ENCODE data around the gene GRIK2. TPM values are rescaled to one million over a fixed set of nuclear protein-coding genes. Genes with fewer than 3 reads are reported as not detected.

GRIK2 gene
- total and polyA plus RNA-seq, 2 of the 4 experiments (the other 2 are of a cell fraction), result 8.2 to 15.2 TPM

DNA sequence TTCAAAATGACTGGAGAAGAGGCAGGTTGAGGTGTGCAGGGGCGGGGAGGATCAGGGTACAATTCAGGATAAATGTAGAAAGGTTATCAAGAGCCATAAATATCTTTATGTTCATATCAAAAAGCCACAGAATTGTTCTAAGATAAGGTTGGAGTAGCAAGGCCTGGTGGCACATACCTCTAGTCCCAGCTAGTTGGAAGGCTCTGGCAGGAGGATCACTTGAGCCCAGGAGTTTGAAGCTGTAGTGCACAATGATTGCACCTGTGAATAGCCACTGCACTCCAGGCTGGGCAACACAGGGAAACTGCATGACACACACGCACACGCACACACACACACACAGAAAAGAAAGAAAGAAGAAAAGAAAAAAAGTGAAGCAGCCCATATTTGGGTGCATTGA, 194.8 kb downstream of the GRIK2 start:
- Histone ChIP-seq H3K27me3 (ENCODE audit: control insufficient read depth, insufficient read depth, low read length) (no peaks in the 10 kb centered on the region), H2AK5ac (ENCODE audit: low read depth, low read length) (no peak overlapping the region), H3K23ac (ENCODE audit: low read depth, low read length) (no peak overlapping the region), H2BK5ac (ENCODE audit: low read depth, low read length, poor library complexity, severe bottlenecking) (no peak overlapping the region), H3K9me3 (ENCODE audit: control insufficient read depth, insufficient read depth, low read length) (no peaks in the 10 kb centered on the region), H3K79me1 (ENCODE audit: low read depth in 1 of 2, low read length in 2 of 2) (no peaks in the 10 kb centered on the region), H3K4ac (ENCODE audit: low read depth, low read length) (no peak overlapping the region), H3K9me1 (ENCODE audit: insufficient read depth, low read length) (no peaks in the 10 kb centered on the region), H3K4me1 (ENCODE audit: control insufficient read depth, insufficient read depth, low read length) (no peaks in the 10 kb centered on the region), H2BK20ac (ENCODE audit: low read depth, low read length) (no peak overlapping the region), H2AFZ (replicated peaks; ENCODE audit: low read length, poor library complexity) (no peak overlapping the region), H4K5ac (ENCODE audit: low read depth, low read length) (no peak overlapping the region), H2BK15ac (ENCODE audit: low read depth, low read length) (no peak overlapping the region), H3K4me3 (ENCODE audit: insufficient read depth, low read depth, low read length) (no peak overlapping the region), H3K56ac (ENCODE audit: extremely low read depth, insufficient read depth, low read length) (no peak overlapping the region), H3K18ac (ENCODE audit: low read depth, low read length) (no peak overlapping the region), H4K8ac (ENCODE audit: low read depth in 2 of 2, low read length in 2 of 2) (no peak overlapping the region), H4K20me1 (ENCODE audit: insufficient read depth, low read length) (no peaks in the 10 kb centered on the region), H2AK9ac (replicated peaks; ENCODE audit: low read depth, low read length, poor library complexity) (no peak overlapping the region), H3K9ac (ENCODE audit: low read depth, low read length) (no peak overlapping the region), H4K91ac (ENCODE audit: insufficient read depth, low read depth, low read length) (no peak overlapping the region), H3K27ac (ENCODE audit: insufficient read depth, low read length) (no peak overlapping the region), H3K4me2 (ENCODE audit: low read depth, low read length) (no peak overlapping the region), H3K14ac (replicated peaks; ENCODE audit: low read depth, low read length) (no peak overlapping the region), H3K36me3 (ENCODE audit: control insufficient read depth, insufficient read depth, low read length) (no peaks in the 10 kb centered on the region), H2BK120ac (ENCODE audit: low read depth, low read length) (no peak overlapping the region)
- WGBS, 2 experiments (ENCODE audit: extremely low coverage in 2 of 2, insufficient read length in 1 of 2), result no CpG with 5 or more reads among the region's 3 CpGs
- no peak for ATAC-seq (ENCODE audit: low read depth)
- intact Hi-C loops (cut with micrococcal nuclease), result no loop called here
- TF ChIP-seq BHLHE40 (IDR thresholded peaks at IDR 0.05; ENCODE audit: low read depth, low read length) (no peak), POLR2A (IDR thresholded peaks at IDR 0.05; ENCODE audit: low read depth, low read length) (no peak), CEBPB (IDR thresholded peaks at IDR 0.05; ENCODE audit: low read depth, low read length) (no peak), RFX5 (IDR thresholded peaks at IDR 0.05; ENCODE audit: low read depth, low read length) (no peak), MAFK (IDR thresholded peaks at IDR 0.05; ENCODE audit: low read depth, low read length) (no peak), RAD21 (IDR thresholded peaks at IDR 0.05; ENCODE audit: low read length) (no peak), RCOR1 (IDR thresholded peaks at IDR 0.05; ENCODE audit: insufficient replicate concordance, low read length) (no peak), FOS (IDR thresholded peaks at IDR 0.05; ENCODE audit: low read depth, low read length) (no peak)
- TF ChIP-seq, protein P1, sequence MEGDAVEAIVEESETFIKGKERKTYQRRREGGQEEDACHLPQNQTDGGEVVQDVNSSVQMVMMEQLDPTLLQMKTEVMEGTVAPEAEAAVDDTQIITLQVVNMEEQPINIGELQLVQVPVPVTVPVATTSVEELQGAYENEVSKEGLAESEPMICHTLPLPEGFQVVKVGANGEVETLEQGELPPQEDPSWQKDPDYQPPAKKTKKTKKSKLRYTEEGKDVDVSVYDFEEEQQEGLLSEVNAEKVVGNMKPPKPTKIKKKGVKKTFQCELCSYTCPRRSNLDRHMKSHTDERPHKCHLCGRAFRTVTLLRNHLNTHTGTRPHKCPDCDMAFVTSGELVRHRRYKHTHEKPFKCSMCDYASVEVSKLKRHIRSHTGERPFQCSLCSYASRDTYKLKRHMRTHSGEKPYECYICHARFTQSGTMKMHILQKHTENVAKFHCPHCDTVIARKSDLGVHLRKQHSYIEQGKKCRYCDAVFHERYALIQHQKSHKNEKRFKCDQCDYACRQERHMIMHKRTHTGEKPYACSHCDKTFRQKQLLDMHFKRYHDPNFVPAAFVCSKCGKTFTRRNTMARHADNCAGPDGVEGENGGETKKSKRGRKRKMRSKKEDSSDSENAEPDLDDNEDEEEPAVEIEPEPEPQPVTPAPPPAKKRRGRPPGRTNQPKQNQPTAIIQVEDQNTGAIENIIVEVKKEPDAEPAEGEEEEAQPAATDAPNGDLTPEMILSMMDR (conservative IDR thresholded peaks at IDR 0.05; ENCODE audit: low read depth, low read length), result no peak
- TF ChIP-seq, protein P2, sequence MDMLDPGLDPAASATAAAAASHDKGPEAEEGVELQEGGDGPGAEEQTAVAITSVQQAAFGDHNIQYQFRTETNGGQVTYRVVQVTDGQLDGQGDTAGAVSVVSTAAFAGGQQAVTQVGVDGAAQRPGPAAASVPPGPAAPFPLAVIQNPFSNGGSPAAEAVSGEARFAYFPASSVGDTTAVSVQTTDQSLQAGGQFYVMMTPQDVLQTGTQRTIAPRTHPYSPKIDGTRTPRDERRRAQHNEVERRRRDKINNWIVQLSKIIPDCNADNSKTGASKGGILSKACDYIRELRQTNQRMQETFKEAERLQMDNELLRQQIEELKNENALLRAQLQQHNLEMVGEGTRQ (IDR thresholded peaks at IDR 0.05; ENCODE audit: low read depth, low read length), result no peak
- no TSS peak for BruUV-seq (replicated peaks)
- dilution Hi-C loops (cut with HindIII; ENCODE audit: low sequenced_read_pairs, unreplicated experiment), result no loop called here
- DNase-seq, result no peak
- in situ Hi-C loops (cut with MboI; ENCODE audit: low sequenced_read_pairs), result no loop called here
- ChIA-PET POLR2A (ENCODE audit: unreplicated experiment) (no interaction called here), CTCF (no interaction called here)

All from IMR-90 (cell line).